B cell (primary cell): ENCODE measurements around the gene VAMP4.

Experiments
- CTCF ChIP-seq: fragments of 200-600 bp; IDR thresholded peaks from one replicate; pipeline ENCODE4 v1.8.0; 2022; ENCODE audit warnings: antibody characterized with exemption, mild to moderate bottlenecking
- EZH2 ChIP-seq: IDR thresholded peaks from 2 replicates; pipeline ENCODE4 v1.6.1; 2012; ENCODE audit warnings: borderline replicate concordance, low read depth, mild to moderate bottlenecking, moderate library complexity, low read length; ENCODE audit not compliant: insufficient read depth, poor library complexity, severe bottlenecking

- no peak for TF ChIP-seq CTCF
- TF ChIP-seq EZH2: no peak
Measured at GRCh38 chr1:171742577-171742922, 685 bp upstream of the VAMP4 start.
